ENCODE results near the gene TROAP. TPM values are rescaled to one million over a fixed set of nuclear protein-coding genes. Genes with fewer than 3 reads are reported as not detected.

The TROAP gene
- total RNA-seq, 1 experiment from 2014 or later = 75.3 TPM

GRCh38 chr12:49369411-49370145 is 46.5 kb downstream of the TROAP start:
- H3K4me3 Mint-ChIP-seq = peak overlapping the region in 1 of 2 experiments; percentile 65; a peak in 3 of 5 replicates
- Histone ChIP-seq H3K14ac (ENCODE audit: insufficient read depth, low read length) (no peak overlapping the region), H2BK15ac (ENCODE audit: low read depth, low read length) (no peak overlapping the region), H2BK5ac (ENCODE audit: insufficient read length, low read length) (no peak overlapping the region), H3K9me3 (ENCODE audit: control insufficient read depth, low read depth, low read length) (no peaks in the 10 kb centered on the region), H3K4me2 (ENCODE audit: insufficient read depth, insufficient read length, low read length) (no peak overlapping the region), H4K8ac (replicated peaks; ENCODE audit: insufficient read length, low read depth, low read length) (no peak overlapping the region), H3K79me1 (ENCODE audit: insufficient read depth, low read depth, low read length, poor library complexity, severe bottlenecking) (peaks cover 2% of the 10 kb centered on the region), H3K18ac (ENCODE audit: insufficient read length, low read depth, low read length) (no peak overlapping the region), H2BK12ac (ENCODE audit: insufficient read length, low read depth, low read length) (no peak overlapping the region), H3K27ac (ENCODE audit: insufficient read length, low read depth, low read length) (no peak overlapping the region), H4K5ac (ENCODE audit: insufficient read length, low read depth, low read length) (no peak overlapping the region), H2AFZ (ENCODE audit: low read length) (no peak overlapping the region), H4K91ac (ENCODE audit: insufficient read length, low read depth, low read length) (no peak overlapping the region), H3K9ac (ENCODE audit: extremely low read depth, insufficient read length, low read length) (no peak overlapping the region), H2AK5ac (ENCODE audit: insufficient read length, low read length) (no peak overlapping the region), H3K23me2 (ENCODE audit: insufficient read length, low read depth, low read length, poor library complexity, severe bottlenecking) (peaks cover 4% of the 10 kb centered on the region), H3K4me1 (ENCODE audit: insufficient read depth, low read length) (no peaks in the 10 kb centered on the region; the same call in 1 of the 2 replicates), H3K4ac (ENCODE audit: low read depth, low read length) (no peak overlapping the region), H3K23ac (ENCODE audit: insufficient read length, low read depth, low read length) (no peak overlapping the region), H2BK20ac (ENCODE audit: low read depth, low read length, poor library complexity, severe bottlenecking) (no peak overlapping the region), H4K20me1 (ENCODE audit: control insufficient read depth, insufficient read depth, insufficient read length) (no peaks in the 10 kb centered on the region), H3K56ac (ENCODE audit: insufficient read length, low read depth, low read length) (no peak overlapping the region), H2BK120ac (ENCODE audit: low read depth, low read length, poor library complexity, severe bottlenecking) (no peak overlapping the region), H3T11ph (ENCODE audit: low read length) (no peak overlapping the region), H3K79me2 (ENCODE audit: insufficient read depth, low read length) (peaks cover 7% of the 10 kb centered on the region; the same call in 1 of the 2 replicates), H3K27me3 (ENCODE audit: insufficient read depth, low read length) (0 out of 2 replicates have a peak, but pooled peaks cover 2% of the 10 kb centered on the region)
- peak overlapping the region in 1 of 3 experiments; percentile 28; a peak in 1 of 7 replicates for H3K27ac Mint-ChIP-seq
- H3K9me3 Mint-ChIP-seq = no peaks in the 10 kb centered on the region
- TF ChIP-seq CTCF (conservative IDR thresholded peaks at IDR 0.05) = peak; percentile 56
- H3K36me3 Mint-ChIP-seq (ENCODE audit: insufficient read depth in 1 of 3, low read depth in 3 of 3) = peaks cover 0 to 6% (median 5%) of the 10 kb centered on the region in 3 experiments; a peak in 3 of 7 replicates
- peaks cover 12% of the 10 kb centered on the region for H3K27me3 Mint-ChIP-seq (ENCODE audit: low read depth)
- H3K4me1 Mint-ChIP-seq = peaks cover 18 to 28% of the 10 kb centered on the region in 2 experiments
- DNase-seq = peak; percentile 49
- WGBS (ENCODE audit: extremely low coverage, insufficient read length, low lambda C conversion rate) = no CpG with 5 or more reads among the region's 6 CpGs

All from H9 (cell line).